Stimulated activated CD8-positive, alpha-beta memory T cell treated with anti-CD3 and anti-CD28 coated beads, Interleukin-7, amount 100 ng/mL, for 1 hour (primary cell): Measurements from ENCODE around the gene PROX1.

Experiments
- DNase-seq, 2 donors: peaks; one replicate each; pipeline ENCODE4 v3.0.0-alpha.2; 2020; ENCODE audit warnings: low read depth in 2 of 2

The PROX1 gene, protein sequence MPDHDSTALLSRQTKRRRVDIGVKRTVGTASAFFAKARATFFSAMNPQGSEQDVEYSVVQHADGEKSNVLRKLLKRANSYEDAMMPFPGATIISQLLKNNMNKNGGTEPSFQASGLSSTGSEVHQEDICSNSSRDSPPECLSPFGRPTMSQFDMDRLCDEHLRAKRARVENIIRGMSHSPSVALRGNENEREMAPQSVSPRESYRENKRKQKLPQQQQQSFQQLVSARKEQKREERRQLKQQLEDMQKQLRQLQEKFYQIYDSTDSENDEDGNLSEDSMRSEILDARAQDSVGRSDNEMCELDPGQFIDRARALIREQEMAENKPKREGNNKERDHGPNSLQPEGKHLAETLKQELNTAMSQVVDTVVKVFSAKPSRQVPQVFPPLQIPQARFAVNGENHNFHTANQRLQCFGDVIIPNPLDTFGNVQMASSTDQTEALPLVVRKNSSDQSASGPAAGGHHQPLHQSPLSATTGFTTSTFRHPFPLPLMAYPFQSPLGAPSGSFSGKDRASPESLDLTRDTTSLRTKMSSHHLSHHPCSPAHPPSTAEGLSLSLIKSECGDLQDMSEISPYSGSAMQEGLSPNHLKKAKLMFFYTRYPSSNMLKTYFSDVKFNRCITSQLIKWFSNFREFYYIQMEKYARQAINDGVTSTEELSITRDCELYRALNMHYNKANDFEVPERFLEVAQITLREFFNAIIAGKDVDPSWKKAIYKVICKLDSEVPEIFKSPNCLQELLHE

DNA sequence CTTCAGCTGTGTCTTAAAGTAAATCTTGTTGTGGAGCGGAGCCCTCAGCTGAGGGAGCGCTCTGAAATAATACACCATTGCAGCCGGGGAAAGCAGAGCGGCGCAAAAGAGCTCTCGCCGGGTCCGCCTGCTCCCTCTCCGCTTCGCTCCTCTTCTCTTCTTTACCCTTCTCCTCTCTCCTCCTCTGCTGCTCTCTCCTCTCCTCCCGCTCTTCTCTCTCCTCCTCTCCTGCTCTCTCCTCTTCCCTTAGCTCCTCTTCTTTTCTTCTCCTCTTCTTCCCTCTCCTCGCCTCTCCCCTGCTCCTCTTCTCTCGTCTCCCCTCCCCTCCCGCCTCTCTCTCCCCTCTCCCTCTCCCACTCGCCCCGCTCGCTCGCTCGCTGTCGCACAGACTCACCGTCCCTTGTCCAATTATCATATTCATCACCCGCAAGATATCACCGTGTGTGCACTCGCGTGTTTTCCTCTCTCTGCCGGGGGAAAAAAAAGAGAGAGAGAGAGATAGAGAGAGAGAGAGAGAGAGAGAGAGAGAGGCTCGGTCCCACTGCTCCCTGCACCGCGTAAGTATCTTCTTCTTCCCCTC lies at the start of gene PROX1:
PROX1 (plus strand) TSS at position 47 of the 580 bp plus-strand sequence. CDS start 8,563 bp downstream, outside the sequence.
- no peak for DNase-seq

DNA sequence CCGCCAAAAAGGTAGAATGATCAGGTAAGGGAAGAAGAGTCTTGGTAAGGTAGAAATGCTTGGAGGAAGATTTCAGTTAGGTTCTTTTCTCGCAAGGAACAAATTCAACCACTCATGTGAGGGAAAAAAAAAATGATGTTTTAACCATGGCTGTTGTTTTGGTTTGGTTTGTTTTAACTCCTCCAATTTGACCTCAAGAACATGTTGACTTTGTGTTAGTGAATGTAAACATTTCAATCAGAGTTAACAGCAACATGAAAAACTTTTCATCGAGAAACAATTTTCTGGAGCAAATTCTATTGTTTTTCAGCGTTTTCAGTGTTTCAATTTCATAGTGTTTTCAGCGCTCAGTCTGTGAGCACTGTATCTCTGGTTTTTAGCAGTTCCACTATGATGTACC lies 49.0 kb upstream of the PROX1 start:
- no peak for DNase-seq

DNA sequence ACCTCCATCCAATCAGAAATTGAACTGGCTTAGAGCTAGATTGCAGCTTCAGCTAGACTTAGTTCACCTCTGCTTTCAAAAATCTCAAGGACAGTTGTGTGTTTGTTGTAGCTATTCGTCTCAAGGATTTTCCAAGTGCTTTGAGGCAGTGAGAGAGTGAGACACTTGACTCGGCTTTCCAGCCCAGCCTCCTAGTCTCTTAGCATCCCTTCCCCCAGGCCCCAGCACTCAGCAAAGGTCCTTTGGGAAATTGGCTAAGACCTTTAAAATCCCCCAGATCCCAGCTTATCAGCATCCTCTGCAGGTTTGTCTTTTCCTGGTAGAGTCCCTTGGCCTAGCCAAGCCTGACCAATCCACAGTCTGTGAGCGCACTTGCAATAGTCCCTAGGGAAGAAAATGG lies 47.9 kb upstream of the PROX1 start:
- DNase-seq, result no peak

DNA sequence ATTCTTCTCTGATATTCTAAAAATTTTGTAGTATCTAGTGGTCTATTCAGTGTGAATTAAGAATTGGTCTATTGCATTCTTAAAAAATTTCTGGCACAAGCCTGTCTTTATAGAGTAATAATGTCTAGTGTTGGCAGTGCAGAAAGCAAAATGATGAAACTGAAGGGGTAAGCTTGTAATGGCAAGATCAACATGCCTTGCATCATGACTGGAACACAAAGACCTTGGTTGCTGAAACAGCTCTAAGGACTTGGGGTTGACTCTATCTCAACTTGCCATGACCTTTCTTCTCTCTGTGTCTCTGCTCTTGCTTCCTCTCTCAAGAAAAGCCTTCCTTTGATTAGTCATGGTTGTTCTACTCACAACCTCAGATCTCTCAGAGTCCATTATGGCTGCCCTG lies 46.8 kb upstream of the PROX1 start:
- no peak for DNase-seq

DNA sequence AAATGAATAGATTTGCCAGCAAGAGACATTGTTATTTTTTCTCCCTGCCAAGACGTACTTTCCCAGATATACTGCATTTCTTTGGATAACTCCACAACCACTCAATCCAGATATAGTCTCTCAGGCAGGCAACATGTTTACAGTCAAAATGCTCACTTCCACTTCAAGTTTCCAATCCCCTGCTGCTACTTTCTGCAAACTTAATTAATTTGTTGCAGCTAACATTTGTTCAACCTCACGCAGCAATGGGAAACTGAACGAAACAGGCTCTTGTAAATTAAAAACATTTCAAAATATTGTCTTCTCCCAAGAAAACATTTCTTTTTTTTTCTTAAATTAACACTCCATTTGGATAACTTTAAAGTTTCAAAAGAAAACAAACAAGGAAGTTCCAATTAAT lies 45.7 kb upstream of the PROX1 start:
- no peak for DNase-seq

DNA sequence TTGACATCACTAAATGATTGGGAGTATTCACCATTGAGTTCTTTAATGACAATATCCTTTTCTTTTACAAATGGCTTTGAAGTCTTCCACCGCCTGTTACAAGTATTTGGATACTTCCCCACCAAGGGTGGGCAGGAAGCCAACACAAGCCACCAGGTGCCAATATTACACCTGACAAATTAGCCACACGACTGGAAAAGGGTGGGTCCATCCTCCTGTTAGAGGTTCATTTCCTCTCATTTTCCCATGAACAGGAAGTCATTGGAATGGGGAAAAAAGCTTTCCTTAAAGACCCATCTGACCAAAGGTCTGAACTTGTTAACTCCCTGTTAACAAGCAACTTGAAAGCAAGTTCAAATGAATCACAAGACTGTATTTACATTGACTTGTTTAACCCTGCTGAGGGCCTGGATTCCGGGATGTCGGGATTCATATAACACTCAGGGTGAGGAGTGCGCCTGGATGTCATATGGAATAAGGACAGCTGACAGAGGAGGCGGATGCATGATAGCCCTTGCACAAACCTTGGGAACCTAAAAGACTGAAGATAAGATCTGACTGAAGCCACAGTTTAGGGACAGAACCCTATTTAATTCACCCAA lies 40.5 kb upstream of the PROX1 start:
- DNase-seq, result no peak

DNA sequence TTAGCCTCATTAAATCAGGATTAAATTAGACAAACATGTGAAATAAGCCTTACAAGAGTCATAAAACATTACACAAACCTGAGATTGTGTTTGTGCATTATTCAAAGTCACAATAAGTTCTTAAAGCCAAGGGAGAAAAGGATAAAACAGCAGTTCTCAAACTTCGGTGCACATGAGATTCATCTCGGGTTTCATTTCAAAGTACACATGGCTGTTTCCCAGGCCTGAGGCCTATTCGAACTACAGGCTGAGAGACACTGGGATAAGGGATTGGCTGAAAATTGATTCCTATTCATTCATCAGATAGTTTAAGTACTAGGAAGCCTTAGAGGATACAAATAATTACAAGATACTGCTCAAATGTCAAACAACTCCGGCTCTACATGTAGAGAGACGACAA lies 35.9 kb upstream of the PROX1 start:
- no peak for DNase-seq

DNA sequence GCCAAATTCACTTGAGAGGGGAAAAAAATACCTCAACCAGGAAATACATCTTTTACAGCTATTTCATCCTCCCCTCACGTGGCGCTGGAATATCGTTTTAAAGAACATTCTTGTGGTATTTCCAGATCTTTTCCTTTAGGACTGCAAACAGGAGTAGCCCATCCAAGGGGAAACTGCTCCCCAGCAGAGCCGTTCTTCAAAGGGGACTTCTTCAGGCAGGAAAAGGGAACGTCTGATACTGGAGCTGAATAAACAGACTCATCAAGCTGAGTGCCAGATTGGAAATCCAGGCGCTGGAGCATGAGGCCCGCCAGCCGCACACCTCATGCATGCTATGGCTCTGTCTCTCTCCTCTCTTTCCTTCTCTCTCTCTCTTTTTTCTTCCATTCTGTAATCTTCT lies 34.0 kb upstream of the PROX1 start:
- DNase-seq, result no peak

DNA sequence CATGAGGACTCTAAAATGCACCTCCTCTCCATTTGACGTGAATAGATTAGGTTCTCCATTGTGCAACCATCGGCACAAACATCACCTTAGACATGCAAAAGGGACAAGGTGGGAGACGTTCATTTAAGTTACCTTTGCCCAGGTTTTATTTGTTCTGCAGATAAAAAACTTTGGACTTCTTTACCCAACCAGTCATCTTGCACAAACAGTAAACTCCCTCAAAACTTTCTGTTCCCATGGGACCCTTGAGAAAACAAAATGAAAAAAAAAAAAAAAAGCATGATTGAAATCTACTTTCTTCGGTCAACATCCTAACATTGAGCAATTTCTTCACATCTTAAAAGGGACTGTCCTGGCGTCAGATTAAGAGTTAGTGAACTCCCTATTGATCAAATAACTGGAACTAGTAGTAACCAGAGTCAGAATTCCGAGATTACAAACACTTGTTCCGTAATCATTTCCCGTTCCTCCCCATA lies 31.4 kb upstream of the PROX1 start:
- no peak for DNase-seq

DNA sequence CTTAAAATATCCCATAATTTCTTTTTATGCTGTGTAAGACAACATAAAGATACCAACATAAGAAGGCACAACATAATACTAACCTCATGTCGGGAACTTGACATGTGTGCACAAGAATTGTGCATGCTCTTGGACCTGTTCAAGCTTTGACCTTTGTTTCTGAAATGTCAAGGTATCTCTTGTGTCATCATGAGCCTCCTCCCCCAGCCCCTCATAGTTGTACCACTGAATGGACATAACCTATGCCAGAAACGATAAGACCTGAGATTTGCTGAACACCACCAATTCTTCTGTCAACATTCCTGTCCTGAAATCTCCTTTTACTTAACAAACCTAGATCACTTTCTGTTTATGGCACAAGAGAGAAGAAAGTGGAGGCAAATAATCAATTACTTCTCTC lies 29.4 kb upstream of the PROX1 start:
- DNase-seq, result no peak

DNA sequence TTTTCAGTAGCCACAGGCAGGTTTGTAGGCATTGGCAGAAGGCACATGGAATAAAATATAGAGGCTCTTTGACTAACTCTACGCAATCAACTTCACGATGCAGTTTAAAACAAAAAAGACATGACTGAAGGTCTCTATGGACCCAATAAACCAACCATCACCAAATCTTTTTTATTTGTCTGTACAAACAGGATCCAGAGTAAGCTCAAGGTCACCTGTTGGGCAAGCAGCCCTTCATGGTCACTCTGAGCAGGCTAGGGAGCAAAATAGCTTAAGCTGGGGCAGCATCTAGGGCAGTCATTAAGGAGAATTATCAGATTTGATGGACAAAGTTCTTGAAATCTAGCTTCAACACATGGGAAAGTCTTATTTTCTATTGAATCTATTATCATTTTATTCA lies 26.8 kb upstream of the PROX1 start:
- no peak for DNase-seq

DNA sequence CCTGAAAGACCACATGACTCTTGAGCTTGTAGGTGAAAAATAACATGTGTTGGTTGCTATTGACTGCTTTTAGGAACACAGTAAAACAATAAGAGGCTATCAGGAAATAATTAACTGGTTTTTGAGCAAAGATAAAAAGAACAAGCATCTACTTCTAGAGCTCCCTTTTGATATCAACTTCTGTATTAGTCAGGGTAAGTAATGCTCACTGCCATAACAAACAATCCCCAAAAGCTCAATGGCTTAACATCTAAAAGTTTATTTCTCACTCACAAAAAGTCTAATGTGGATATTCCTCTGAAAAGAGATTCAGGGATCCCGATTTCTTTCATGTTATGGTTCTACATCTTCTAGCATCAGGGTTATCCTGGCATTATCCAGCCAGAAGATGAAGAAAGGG lies 25.3 kb upstream of the PROX1 start:
- DNase-seq, result no peak

DNA sequence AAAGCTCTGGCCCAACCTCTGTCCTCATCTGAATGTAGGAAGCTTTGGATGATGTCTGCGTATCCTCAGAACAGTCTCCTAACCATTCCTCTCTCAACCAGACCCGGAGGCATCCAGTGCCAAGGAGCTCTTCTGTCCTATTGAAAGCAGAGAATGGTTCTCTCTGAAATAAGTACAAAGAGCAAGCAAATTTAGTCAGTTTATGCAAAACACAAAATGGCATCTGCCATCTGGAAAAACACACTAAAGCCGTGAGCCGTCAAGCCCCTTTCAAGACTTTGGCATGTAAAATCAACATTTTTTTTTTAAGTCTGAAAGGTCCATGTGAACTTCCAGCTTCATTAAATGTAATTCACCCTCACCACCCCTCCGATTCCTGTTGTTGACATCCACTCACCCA lies 21.7 kb upstream of the PROX1 start:
- DNase-seq, result no peak

DNA sequence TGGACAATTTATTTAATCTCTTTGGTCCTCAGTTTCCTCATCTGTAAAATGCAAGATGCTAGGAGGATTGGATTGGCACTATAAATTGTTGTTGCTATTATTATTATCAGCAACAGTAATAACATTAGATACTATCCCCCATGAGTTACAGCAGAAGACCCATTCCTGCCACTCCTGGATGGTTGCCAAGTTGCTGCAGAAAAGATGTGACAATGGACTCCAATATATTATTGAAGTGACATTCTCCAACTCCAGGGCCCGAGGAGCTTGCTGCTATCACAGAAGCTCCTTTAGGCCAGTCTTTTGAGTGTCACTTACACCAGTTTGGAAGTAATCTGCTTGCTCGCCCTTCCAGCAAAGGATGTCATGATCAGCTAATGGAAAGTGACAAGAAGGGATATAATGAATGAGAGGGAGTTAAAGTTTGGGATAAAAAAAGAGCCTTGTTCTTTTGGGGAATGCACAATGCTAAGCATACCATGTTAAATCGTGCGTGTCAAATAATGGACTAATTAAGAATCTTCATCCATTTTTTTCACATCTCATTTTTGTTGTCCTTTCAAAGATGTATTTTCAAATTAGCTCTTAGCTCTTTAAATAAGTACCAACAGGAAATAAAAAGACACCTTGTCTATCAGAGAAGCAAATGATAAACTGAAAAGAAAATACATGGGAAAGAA lies 19.5 kb upstream of the PROX1 start:
- no peak for DNase-seq

DNA sequence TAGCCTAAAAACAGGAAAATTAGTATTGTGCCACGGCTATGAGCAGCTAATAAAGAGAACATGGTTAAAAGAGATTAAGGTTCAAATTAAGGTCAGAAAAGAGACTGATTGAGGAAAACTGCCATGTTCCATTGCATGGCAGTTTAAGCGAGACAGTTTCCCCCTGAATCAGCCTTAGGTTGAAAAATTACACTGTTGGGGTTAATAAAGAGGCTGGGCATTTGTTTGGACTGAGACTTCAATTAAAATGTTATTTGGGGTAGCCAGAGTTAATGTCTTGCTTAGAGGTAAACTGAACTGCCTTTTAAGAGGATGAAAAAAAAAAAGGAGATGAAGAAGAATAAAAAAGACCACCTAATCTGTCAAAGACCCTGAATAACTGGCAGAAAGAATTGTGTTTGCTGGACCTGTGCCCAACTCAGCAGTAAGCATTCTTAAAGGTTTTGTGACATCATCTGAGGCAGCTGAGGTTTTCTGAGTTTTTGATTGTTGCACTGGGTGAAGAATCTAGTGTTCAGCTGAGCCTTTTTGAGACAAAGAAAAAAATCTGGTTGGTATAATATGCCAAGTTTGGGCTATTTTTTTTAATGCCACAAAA lies 17.7 kb upstream of the PROX1 start:
- DNase-seq, result no peak

DNA sequence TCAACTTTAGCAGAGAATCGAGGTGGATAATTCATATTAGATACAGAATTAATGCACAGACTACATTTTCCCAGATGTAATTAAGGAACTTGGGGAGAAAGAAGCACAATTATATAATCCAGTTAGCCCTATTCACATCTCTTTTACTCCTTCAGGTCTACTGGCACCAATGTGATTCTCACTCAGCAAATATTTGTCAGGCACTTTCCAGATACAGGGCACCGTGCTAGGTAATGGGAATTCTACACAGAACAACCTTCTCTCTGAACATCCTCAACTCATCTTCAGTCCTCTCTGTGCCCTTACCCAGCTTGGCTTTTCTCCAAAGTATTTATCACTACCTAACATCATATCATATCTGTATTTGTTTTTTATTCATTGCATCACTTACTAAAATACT lies 15.6 kb upstream of the PROX1 start:
- no peak for DNase-seq

DNA sequence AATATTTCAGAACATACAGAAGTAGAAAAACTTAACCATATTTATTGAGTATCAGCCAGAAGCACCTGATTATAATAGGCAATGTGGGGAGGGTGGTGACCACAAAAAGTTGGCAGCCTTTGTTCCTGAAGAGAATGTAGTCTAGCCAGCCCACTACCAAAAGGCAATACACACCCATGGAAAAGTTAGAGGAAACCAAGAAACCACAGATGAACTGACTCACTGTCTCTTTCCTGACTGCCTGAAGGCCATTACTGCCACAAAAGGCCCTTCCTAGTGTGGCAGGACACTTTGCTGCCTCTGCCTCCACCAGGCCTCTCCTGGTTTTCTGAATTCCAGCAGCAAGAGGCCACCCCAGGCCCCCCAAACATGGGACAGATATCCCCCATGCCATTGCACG lies 14.6 kb upstream of the PROX1 start:
- DNase-seq, result no peak

DNA sequence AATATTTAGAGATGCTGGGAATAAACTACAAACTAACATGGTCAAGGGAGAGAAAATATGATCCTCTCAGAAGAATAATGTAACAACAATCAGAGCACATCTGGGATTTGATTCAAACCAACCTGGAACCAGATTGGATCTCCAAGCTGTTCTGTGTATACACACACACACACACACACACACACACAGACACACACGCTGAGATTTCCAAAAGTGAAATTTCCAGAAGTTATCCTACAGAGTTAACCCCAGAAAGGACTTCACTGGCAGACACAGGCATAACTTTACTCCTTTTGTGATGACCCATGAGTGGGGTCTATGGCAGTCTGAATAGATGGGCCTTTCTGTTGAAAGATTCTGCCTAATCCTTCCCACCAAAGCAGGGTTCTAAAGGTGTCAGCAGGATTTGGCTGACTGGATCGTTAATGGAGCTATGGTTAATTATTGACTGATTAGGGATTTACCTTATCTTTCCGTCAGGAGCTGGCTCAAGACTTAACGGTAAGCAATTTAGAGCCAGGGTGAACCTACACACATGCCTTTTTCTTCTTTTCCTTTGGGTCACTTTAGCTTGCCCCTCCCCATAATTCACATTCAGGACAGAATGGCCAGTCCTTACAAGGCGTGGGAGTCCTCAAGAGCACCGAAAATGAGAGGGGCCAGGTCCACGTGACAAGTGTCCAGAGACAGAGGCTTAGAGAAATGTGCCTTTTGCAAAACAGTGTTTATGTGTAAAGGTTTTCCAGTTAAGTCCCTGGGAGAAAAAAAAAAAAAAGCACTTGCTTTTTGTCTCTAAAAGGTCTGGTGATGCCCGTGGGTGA lies 10.9 kb upstream of the PROX1 start:
- no peak for DNase-seq

DNA sequence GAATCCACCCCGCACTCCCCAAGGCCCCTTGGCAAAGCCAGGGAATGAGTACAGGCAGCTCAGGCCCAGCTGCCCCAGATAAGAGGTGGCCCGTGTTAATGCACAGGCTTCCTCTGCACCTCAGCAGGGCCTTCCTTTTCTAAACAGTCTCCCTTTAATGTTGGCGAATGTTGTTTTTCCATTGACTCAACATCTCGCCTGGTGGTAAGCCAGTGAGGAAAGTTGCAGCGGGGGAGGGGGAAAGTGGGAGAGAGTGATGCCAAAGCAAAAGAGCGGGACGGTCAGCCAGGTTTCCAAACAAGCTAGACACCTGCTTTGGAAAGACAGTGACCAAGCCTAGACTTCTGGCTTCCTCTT lies 10.3 kb upstream of the PROX1 start:
- no peak for DNase-seq

DNA sequence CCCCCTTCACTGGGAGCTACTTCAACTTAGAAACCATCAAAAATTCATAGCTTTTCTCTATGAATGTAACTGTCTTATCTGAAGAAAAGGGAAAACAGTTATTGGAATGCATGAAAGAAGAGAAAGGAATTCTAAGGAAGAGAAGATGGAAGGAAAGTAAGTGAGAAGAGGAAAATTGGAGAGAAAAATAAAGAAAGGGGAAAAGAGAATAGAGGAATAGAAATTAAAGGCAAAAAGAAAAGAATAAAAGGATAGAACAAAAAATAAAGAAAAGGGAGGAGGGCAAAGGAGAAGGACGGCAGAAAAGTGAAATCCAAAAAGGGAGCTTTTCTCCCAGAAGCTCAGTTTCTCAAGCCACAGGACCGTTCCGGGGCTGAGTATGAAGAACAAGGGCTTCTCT lies 9.9 kb upstream of the PROX1 start:
- no peak for DNase-seq
